Activated CD4-positive, CD25-positive, alpha-beta regulatory T cell treated with anti-CD3 and anti-CD28 coated beads, Interleukin-2, amount 50 U/mL, for 24 hours (primary cell): ENCODE data around the gene HMGN5.

Experiments used
- ATAC-seq, 2 donors: fragments of 150-1000 bp; cut with Tn5 transposase; one replicate each; pipeline ENCODE4 v1.10.0; 2021; ENCODE audit warnings: mild to moderate bottlenecking in 1 of 2, moderate library complexity in 1 of 2

Gene HMGN5

DNA sequence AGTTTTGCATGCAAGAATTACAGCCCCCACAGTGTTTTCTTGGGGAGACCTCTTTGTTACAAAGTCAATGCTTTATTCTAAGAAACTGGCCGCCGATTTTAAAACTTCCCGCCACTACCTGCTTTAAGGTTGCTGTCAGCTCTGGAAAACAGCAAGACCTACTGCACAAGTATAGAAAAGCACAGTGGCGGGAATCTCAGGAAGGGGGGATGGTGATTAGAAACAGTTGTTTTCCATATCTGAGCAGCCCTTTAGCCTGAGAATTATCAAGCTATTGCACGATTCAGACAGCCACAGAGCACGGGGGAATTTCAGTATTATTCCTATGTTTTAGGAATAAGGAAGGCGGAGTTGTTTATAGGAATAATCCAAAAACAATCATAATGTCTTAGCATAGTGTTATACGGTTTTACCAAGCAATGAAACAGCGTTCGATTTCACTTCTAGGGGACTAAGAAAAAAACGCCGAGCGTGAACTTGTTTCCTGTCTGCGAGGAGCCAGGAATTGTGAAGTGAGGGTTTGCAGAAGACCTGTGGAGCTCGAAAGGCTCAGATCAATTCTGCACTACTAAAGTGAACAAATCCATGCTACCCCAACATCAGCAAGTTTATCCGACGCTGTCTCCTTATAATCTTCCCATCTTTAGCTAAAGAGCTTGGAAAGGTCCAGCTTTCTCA, 81.3 kb downstream of the HMGN5 start:
- ATAC-seq: peak in 1 of 2 donors; percentile 4

GRCh38 chrX:81114757-81115156, 87.0 kb downstream of the HMGN5 start:
- ATAC-seq: no peak

GRCh38 chrX:81110286-81110685, 91.4 kb downstream of the HMGN5 start:
- ATAC-seq: no peak

- ATAC-seq: no peak
Measured at GRCh38 chrX:81082649-81083048, 119.1 kb downstream of the HMGN5 start.
